HG03439 (cell line): Measurements from ENCODE around the gene PACC1.
"Not testable (repeated sequence)": the region's sequence is repeated elsewhere in the genome, so short reads cannot be mapped to it uniquely, and the experiment has no call there.

Experiments used
- ATAC-seq: cut with Tn5 transposase; IDR thresholded peaks from one replicate; pipeline ENCODE4 v1.9.1; 2021; ENCODE audit warnings: mild to moderate bottlenecking, moderate library complexity; ENCODE audit not compliant: unreplicated experiment

The PACC1 gene

DNA sequence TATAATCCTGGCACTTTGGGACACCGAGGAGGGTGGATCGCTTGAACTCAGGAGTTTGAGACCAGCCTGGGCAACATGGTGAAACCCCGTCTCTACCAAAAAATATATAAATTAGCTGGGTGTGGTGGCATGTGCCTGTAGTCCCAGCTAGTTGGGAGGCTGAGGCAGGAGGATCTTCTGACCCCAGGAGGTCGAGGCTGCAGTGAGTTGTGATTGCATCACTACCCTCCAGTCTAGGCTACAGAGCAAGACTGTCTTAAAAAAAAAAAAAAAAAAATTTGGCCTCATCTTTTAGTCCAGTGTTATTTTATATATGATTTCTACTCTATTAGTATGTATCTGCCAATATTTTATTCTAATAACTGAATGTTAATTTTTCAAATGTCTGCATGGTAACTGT, 69.8 kb downstream of the PACC1 start:
- ATAC-seq, result no peak

DNA sequence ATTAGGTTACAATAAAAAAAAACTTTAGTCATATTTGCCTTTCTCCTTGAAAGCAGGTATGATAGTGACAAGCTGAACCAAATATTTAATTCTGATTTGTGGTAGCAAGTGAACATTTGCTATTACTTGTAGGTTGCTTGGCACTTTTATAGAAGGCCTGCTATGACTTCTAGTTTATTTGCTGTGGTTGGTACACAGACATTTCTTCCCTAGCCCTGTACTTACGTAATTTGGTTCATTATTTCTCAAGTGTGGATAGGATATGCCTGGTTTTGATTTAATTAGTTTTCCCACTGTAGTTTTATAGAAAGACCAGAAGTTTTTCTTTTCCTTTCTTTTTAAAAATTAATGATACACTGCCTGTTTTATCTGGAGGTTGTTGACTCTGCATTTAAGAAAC, 73.6 kb downstream of the PACC1 start:
- no peak for ATAC-seq

DNA sequence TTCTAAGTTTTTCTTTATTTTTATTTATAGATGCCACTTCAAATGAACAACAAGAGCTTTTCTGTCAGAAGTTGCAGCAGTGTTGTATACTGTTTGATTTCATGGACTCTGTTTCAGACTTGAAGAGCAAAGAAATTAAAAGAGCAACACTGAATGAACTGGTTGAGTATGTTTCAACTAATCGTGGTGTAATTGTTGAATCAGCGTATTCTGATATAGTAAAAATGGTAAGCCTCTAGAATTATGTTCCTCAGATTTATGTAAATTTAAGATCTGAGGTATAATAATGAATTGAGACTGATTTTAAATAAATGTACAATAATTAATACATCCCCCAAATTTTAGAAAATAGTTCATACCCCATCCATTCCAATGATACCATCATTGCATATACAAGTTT, 85.6 kb downstream of the PACC1 start:
- no peak for ATAC-seq

DNA sequence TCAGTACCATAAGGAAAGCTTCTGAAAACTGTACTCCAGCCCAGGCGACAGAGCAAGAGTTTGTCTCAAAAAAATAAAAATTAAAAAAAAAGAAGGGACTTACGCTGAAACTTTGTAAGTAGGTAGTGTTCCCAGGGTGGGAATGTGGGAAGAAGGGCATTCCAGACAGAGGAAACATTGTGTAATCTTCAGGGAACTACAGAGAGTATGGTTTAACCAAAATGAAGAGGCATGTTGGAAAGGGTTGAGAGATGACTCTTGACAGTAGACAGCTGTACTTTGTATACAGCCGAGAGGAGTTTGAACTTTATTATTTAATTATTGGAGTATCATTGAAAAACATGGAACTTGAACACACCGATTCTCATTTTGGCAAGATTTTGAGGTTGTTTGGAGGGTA, 86.4 kb downstream of the PACC1 start:
- ATAC-seq, result no peak

DNA sequence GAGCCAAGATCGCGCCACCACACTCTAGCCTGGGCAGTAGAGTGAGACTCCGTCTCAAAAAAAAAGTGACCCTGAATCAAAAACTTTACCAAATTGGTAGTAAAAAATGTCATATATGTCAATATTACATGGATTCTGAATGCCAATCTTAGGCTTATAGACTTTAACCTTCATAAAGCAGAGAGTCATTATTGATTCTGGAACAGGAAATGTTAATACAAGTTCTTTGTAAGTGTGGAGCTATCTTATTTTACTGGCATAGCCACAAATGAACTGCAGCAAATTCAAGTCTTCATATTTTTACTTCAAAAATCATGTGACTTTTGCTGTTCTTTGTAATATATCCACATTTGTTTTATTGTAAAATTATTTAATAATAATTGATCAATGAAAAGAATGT, 88.1 kb downstream of the PACC1 start:
- ATAC-seq, result no peak

DNA sequence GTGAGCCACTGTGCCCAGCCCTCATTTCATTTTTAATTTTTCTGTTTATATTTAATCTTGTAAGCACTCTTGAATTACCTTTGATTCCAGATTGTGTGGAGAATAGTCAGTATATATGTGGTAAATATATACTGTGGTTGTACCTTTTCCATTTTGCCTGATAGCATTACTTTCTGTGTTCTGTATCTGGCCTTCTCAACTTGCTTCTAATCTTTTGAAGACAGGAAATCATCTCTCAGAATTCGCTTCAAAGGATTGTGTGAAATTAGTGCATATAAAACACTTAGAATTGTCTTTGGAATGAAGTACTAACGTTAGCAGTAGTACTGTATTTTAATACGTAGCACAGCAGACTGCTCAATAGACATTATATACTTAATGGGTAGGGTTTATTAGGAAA, 91.6 kb downstream of the PACC1 start:
- no peak for ATAC-seq

DNA sequence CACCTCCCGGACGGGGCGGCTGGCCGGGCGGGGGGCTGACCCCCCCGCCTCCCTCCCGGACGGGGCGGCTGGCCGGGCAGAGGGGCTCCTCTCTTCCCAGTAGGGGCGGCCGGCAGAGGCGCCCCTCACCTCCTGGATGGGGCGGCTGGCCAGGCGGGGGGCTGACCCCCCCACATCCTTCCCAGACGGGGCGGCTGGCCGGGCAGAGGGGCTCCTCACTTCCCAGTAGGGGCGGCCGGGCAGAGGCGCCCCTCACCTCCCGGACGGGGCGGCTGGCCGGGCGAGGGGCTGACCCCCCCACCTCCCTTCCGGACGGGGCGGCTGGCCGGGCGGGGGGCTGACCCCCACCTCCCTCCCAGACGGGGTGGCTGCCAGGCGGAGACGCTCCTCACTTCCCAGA, 93.7 kb downstream of the PACC1 start:
- ATAC-seq, result not testable (repeated sequence)

DNA sequence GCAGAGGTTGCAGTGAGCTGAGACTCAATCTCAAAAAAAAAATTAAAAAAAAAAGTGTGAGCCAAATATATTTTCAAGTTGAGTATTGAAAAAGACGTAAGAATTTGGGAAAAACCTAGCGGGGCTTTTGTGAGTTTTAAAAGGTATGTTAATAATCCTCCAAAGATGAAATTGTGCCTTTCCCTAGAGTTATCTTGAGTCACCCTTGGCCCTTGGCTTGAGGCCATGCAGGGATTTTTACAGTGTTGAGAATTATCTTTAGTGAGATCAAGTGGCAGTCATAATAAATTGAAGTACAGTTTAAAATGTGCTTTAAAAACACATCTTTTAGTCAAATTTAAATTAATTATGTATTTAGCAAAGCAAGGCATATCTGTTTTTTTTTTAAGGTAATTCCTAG, 96.8 kb downstream of the PACC1 start:
- ATAC-seq, result no peak

DNA sequence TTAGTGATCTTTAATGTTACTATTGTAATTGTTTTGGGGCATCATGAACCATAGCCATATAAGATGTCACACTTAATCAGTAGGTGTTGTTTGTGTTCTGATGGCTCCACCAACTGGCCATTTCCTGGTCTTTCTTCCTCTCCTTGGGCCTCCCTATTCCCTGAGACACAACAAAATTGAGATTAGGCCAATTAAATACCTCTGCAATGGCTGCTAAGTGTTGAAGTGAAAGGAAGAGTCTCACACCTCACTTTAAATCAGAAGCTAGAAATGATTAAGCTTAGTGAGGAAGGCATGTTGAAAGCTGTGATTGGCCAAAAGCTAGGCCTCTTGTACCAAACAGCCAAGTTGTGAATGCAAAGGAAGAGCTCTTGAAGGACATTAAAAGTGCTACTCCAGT, 98.8 kb downstream of the PACC1 start:
- ATAC-seq, result no peak

DNA sequence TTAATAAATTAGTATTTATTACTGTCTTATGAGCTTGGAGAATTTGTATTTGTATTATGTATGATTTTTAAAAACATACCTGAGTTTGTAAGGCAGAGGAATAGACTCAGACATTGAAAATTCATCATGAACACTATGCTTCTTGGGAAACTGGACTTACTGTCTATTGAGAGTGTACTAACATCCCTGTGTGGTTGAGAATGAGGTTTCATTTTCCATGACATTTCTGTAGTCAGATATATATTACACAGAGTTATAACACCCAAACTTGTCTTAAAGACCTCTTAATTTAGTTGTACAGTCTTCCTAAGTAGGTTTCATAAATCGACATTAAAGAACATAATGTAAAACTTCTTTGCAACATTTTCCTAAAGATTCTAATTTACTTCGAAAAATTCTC, 99.5 kb downstream of the PACC1 start:
- no peak for ATAC-seq
